GM19395 (cell line): ENCODE results near the gene MED12L.

Experiments used
- ATAC-seq: cut with Tn5 transposase; IDR thresholded peaks from one replicate; pipeline ENCODE4 v1.9.1; 2021; ENCODE audit warnings: mild to moderate bottlenecking, moderate library complexity; ENCODE audit not compliant: unreplicated experiment

The MED12L gene

GRCh38 chr3:151483488-151483887 lies 398.0 kb downstream of the MED12L start:
- no peak for ATAC-seq

GRCh38 chr3:151483961-151484520 lies 398.6 kb downstream of the MED12L start:
- no peak for ATAC-seq
